ENCODE measurements around the gene TSPAN31. TPM values are rescaled to one million over a fixed set of nuclear protein-coding genes. Genes with fewer than 3 reads are reported as not detected.

The TSPAN31 gene
- total RNA-seq, 1 donor from 2014 or later, result 18.6 TPM

GRCh38 chr12:57730336-57731067, 14.3 kb upstream of the TSPAN31 start:
- Mint-ChIP-seq H3K27ac (ENCODE audit: unreplicated experiment) (no peak overlapping the region), H3K27me3 (ENCODE audit: low read depth, unreplicated experiment) (peaks cover 80% of the 10 kb centered on the region)

GRCh38 chr12:57731411-57732080, 13.3 kb upstream of the TSPAN31 start:
- H3K36me3 ChIP-seq (ENCODE audit: insufficient read depth, low read length), result no peaks in the 10 kb centered on the region
- DNase-seq (ENCODE audit: low read depth) (no peak), FAIRE-seq (no peak)
- Mint-ChIP-seq H3K9me3 (ENCODE audit: unreplicated experiment) (peaks cover 13% of the 10 kb centered on the region), H3K27ac (ENCODE audit: unreplicated experiment) (no peak overlapping the region), H3K4me3 (ENCODE audit: unreplicated experiment) (no peak overlapping the region), H3K27me3 (ENCODE audit: low read depth, unreplicated experiment) (peaks cover 84% of the 10 kb centered on the region), H3K4me1 (ENCODE audit: low read depth, unreplicated experiment) (peaks cover 13% of the 10 kb centered on the region), H3K36me3 (ENCODE audit: low read depth, unreplicated experiment) (peaks cover 6% of the 10 kb centered on the region)
- H3K9ac ChIP-seq (ENCODE audit: low read length), result no peak overlapping the region
- H3K79me2 ChIP-seq (ENCODE audit: insufficient read depth, low read length), result no peaks in the 10 kb centered on the region
- H2AFZ ChIP-seq (ENCODE audit: low read depth, low read length), result no peak overlapping the region
- peaks cover 8% of the 10 kb centered on the region for H3K4me1 ChIP-seq (ENCODE audit: insufficient read depth, low read length)
- TF ChIP-seq EZH2 (IDR thresholded peaks at IDR 0.05; ENCODE audit: insufficient read depth, low read length) (no peak), CTCF (IDR thresholded peaks at IDR 0.05; ENCODE audit: insufficient read depth, low read depth, low read length) (no peak)
- no peak overlapping the region for H3K4me3 ChIP-seq (ENCODE audit: insufficient read depth, low read depth, low read length)
- H3K27me3 ChIP-seq (ENCODE audit: insufficient read depth, low read length), result peaks cover 57% of the 10 kb centered on the region
- H3K4me2 ChIP-seq (ENCODE audit: low read length), result no peak overlapping the region
- peaks cover 10% of the 10 kb centered on the region for H4K20me1 ChIP-seq (ENCODE audit: insufficient read depth, low read length)
- no peaks in the 10 kb centered on the region for H3K9me3 ChIP-seq (ENCODE audit: insufficient read depth, low read depth, low read length)
- H3K27ac ChIP-seq (ENCODE audit: low read depth, low read length), result no peak overlapping the region

More at GRCh38 chr12:57730336-57731067, 14.3 kb upstream of the TSPAN31 start:
- FAIRE-seq, result no peak
- peaks cover 47% of the 10 kb centered on the region for H3K27me3 ChIP-seq (ENCODE audit: insufficient read depth, low read length)
- peaks cover 8% of the 10 kb centered on the region for H3K36me3 Mint-ChIP-seq (ENCODE audit: low read depth, unreplicated experiment)
- peaks cover 16% of the 10 kb centered on the region for H3K9me3 Mint-ChIP-seq (ENCODE audit: unreplicated experiment)
- peaks cover 9% of the 10 kb centered on the region for H3K4me1 Mint-ChIP-seq (ENCODE audit: low read depth, unreplicated experiment)
- H3K79me2 ChIP-seq (ENCODE audit: insufficient read depth, low read length), result no peaks in the 10 kb centered on the region
- peaks cover 7% of the 10 kb centered on the region for H3K4me1 ChIP-seq (ENCODE audit: insufficient read depth, low read length)
- H3K4me2 ChIP-seq (ENCODE audit: low read length), result no peak overlapping the region
- no peak for DNase-seq (ENCODE audit: low read depth)
- no peak overlapping the region for H2AFZ ChIP-seq (ENCODE audit: low read depth, low read length)
- H3K9me3 ChIP-seq (ENCODE audit: insufficient read depth, low read depth, low read length), result no peaks in the 10 kb centered on the region
- H3K9ac ChIP-seq (ENCODE audit: low read length), result no peak overlapping the region
- TF ChIP-seq EZH2 (IDR thresholded peaks at IDR 0.05; ENCODE audit: insufficient read depth, low read length) (no peak), CTCF (IDR thresholded peaks at IDR 0.05; ENCODE audit: insufficient read depth, low read depth, low read length) (no peak)
- no peak overlapping the region for H3K4me3 Mint-ChIP-seq (ENCODE audit: unreplicated experiment)
- no peak overlapping the region for H3K27ac ChIP-seq (ENCODE audit: low read depth, low read length)
- H4K20me1 ChIP-seq (ENCODE audit: insufficient read depth, low read length), result peaks cover 8% of the 10 kb centered on the region
- H3K4me3 ChIP-seq (ENCODE audit: insufficient read depth, low read depth, low read length), result no peak overlapping the region
- H3K36me3 ChIP-seq (ENCODE audit: insufficient read depth, low read length), result no peaks in the 10 kb centered on the region

All from astrocyte (in vitro differentiated cells and primary cell).